ENCODE results near the gene PRAC2. TPM values are rescaled to one million over a fixed set of nuclear protein-coding genes. Genes with fewer than 3 reads are reported as not detected.

PRAC2 gene
- total RNA-seq, 1 experiment from 2014 or later = not detected

DNA sequence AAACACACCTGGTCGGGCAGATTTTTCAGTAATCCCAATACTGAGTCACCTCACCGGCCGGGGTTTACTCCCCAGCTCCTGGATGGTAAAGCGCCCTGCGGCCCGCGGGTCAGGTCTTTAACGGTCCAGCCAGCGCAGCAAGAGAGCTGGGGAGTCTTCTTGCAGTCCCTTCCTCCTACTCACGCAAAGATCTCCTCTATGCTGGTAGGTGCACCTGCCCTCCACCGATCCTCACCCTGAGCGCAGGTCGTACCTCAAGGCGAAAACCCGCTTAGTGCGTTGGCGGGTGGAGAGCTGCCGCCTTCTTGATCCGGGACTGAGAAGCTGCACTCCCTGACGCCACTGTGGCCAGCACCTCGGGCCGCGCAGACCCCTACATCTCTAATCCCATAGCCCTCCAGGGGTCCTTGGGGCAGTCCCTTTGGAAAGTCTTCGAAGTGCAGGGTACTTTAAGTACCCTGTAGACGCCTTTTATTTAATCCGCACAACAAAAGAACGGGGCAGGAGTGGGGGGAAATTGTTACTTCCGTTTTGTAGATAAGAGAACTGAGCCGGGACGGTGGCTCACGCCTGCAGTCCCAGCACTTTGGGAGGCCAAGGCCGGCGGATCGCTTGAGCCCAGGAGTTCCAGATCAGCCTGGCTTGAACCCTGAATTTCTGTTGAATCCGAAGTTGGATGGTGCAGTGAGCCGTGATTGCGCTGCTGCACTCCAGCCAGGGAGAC is 16.0 kb downstream of the PRAC2 start:
- no peak overlapping the region for H3K4me3 ChIP-seq (ENCODE audit: low read depth in 2 of 2, low read length in 2 of 2)
- no peaks in the 10 kb centered on the region for H3K36me3 ChIP-seq (ENCODE audit: control insufficient read depth, insufficient read depth, low read length)
- DNase-seq (ENCODE audit: low read depth, low spot score) (no peak), ATAC-seq (no peak)
- intact Hi-C loops (cut with micrococcal nuclease; ENCODE audit: unreplicated experiment) = no loop called here
- H3K4me1 ChIP-seq (ENCODE audit: control insufficient read depth, insufficient read depth, low read length) = no peaks in the 10 kb centered on the region
- in situ Hi-C loops (cut with HindIII; ENCODE audit: low pct_unique_long_range_greater_than_20kb, low sequenced_read_pairs) = loop anchor here (5.0 to 10.0 kb wide), 2 partner anchors 63 to 166 kb away; partner anchors contain the start of gene UBE2Z
- BruUV-seq (replicated peaks) = no TSS peak
- no peaks in the 10 kb centered on the region; the same call in 1 of the 2 replicates for H3K27me3 ChIP-seq (ENCODE audit: control insufficient read depth, insufficient read depth, low read length)
- no peak overlapping the region for H3K27ac ChIP-seq (ENCODE audit: low read length)
- ChIA-PET POLR2A (interaction anchor here (0.7 kb wide), 1 partner anchor 62 kb away, joined by 3 read pairs; no protein-coding TSS in a partner anchor), CTCF (interaction anchor here (0.9 kb wide), 1 partner anchor 140 kb away, joined by 5 read pairs; no protein-coding TSS in a partner anchor)
- no peaks in the 10 kb centered on the region for H3K9me3 ChIP-seq (ENCODE audit: control insufficient read depth, insufficient read depth, low read depth, low read length)
- TF ChIP-seq POLR2AphosphoS5 (IDR thresholded peaks at IDR 0.05; ENCODE audit: low read depth, low read length) (no peak), TCF7L2 (IDR thresholded peaks at IDR 0.05; ENCODE audit: low read depth, low read length) (no peak), SIN3A (IDR thresholded peaks at IDR 0.05; ENCODE audit: borderline replicate concordance, insufficient read depth, low read depth, low read length) (no peak)
- TF ChIP-seq, protein P1, sequence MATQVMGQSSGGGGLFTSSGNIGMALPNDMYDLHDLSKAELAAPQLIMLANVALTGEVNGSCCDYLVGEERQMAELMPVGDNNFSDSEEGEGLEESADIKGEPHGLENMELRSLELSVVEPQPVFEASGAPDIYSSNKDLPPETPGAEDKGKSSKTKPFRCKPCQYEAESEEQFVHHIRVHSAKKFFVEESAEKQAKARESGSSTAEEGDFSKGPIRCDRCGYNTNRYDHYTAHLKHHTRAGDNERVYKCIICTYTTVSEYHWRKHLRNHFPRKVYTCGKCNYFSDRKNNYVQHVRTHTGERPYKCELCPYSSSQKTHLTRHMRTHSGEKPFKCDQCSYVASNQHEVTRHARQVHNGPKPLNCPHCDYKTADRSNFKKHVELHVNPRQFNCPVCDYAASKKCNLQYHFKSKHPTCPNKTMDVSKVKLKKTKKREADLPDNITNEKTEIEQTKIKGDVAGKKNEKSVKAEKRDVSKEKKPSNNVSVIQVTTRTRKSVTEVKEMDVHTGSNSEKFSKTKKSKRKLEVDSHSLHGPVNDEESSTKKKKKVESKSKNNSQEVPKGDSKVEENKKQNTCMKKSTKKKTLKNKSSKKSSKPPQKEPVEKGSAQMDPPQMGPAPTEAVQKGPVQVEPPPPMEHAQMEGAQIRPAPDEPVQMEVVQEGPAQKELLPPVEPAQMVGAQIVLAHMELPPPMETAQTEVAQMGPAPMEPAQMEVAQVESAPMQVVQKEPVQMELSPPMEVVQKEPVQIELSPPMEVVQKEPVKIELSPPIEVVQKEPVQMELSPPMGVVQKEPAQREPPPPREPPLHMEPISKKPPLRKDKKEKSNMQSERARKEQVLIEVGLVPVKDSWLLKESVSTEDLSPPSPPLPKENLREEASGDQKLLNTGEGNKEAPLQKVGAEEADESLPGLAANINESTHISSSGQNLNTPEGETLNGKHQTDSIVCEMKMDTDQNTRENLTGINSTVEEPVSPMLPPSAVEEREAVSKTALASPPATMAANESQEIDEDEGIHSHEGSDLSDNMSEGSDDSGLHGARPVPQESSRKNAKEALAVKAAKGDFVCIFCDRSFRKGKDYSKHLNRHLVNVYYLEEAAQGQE (IDR thresholded peaks at IDR 0.05; ENCODE audit: insufficient read depth in 1 of 2, low read depth in 2 of 2, low read length in 1 of 2) = no peak
- TF ChIP-seq, protein P2, sequence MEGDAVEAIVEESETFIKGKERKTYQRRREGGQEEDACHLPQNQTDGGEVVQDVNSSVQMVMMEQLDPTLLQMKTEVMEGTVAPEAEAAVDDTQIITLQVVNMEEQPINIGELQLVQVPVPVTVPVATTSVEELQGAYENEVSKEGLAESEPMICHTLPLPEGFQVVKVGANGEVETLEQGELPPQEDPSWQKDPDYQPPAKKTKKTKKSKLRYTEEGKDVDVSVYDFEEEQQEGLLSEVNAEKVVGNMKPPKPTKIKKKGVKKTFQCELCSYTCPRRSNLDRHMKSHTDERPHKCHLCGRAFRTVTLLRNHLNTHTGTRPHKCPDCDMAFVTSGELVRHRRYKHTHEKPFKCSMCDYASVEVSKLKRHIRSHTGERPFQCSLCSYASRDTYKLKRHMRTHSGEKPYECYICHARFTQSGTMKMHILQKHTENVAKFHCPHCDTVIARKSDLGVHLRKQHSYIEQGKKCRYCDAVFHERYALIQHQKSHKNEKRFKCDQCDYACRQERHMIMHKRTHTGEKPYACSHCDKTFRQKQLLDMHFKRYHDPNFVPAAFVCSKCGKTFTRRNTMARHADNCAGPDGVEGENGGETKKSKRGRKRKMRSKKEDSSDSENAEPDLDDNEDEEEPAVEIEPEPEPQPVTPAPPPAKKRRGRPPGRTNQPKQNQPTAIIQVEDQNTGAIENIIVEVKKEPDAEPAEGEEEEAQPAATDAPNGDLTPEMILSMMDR (IDR thresholded peaks at IDR 0.05) = no peak

DNA sequence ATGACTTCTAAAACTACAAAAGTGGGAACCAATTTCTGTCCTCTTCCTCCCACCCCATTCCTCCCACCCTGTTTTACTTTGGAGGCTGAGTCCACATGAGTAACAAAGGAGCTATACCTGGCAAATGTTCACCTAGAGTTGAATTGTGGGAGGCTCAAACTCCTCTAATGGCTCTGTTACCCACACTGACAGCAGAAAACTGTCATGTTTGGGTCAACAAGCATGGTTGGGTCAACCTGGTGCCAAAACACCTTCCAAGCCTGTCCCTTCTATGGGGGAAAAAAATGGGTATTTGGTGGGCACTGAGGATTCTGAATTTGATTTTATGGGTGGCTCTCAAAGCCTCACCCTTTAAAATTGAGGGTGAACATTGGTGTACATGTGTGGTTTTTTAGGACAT is 17.6 kb downstream of the PRAC2 start:
- intact Hi-C loops (cut with micrococcal nuclease; ENCODE audit: unreplicated experiment) (no loop called here), in situ Hi-C loops (cut with HindIII; ENCODE audit: low pct_unique_long_range_greater_than_20kb, low sequenced_read_pairs) (no loop called here)
- TF ChIP-seq SIN3A (IDR thresholded peaks at IDR 0.05; ENCODE audit: borderline replicate concordance, insufficient read depth, low read depth, low read length) = no peak
- POLR2A ChIA-PET = interaction anchor here (0.5 to 0.6 kb wide), 2 partner anchors 92 to 114 kb away, joined by 4 to 8 read pairs; partner anchors contain the start of gene HOXB9
- H3K9me3 ChIP-seq (ENCODE audit: control insufficient read depth, insufficient read depth, low read depth, low read length) = no peaks in the 10 kb centered on the region
- no peak overlapping the region for H3K27ac ChIP-seq (ENCODE audit: low read length)
- ATAC-seq = no peak
- BruUV-seq (replicated peaks) = no TSS peak
- no peaks in the 10 kb centered on the region for H3K4me1 ChIP-seq (ENCODE audit: control insufficient read depth, insufficient read depth, low read length)
- no peaks in the 10 kb centered on the region for H3K36me3 ChIP-seq (ENCODE audit: control insufficient read depth, insufficient read depth, low read length)
- CTCF ChIA-PET = interaction anchor here (0.6 to 1.0 kb wide), 5 partner anchors 16 to 152 kb away, joined by 3 to 7 read pairs (median 6); partner anchors contain the start of gene ATP5MC1
- H3K27me3 ChIP-seq (ENCODE audit: control insufficient read depth, insufficient read depth, low read length) = no peaks in the 10 kb centered on the region; the same call in 1 of the 2 replicates
- DNase-seq (ENCODE audit: low read depth, low spot score) = no peak
- no peak overlapping the region for H3K4me3 ChIP-seq (ENCODE audit: low read depth in 2 of 2, low read length in 2 of 2)
